Renal cortex interstitium (tissue), 11 donors: Measurements from ENCODE around the gene MCAT. TPM values are rescaled to one million over a fixed set of nuclear protein-coding genes. Genes with fewer than 3 reads are reported as not detected.

ENCODE experiments used
- DNase-seq, 11 donors: peaks; one replicate each; pipeline ENCODE4 v3.0.0-alpha.2; 2013; ENCODE audit warnings: low read depth in 9 of 11, low spot score in 4 of 11; ENCODE audit errors: extremely low read depth in 1 of 11
- polyA plus RNA-seq, 3 donors: library from polyadenylated mRNA; unstranded; fragments of 120-200 nt; gene quantifications; one replicate each; pipeline ENCODE4 v1.2.1, GENCODE V29; 2013; ENCODE audit not compliant: insufficient read length in 3 of 3

Gene MCAT
- polyA plus RNA-seq, 3 donors: 16.6 to 25.0 (median 23.4) TPM

DNA sequence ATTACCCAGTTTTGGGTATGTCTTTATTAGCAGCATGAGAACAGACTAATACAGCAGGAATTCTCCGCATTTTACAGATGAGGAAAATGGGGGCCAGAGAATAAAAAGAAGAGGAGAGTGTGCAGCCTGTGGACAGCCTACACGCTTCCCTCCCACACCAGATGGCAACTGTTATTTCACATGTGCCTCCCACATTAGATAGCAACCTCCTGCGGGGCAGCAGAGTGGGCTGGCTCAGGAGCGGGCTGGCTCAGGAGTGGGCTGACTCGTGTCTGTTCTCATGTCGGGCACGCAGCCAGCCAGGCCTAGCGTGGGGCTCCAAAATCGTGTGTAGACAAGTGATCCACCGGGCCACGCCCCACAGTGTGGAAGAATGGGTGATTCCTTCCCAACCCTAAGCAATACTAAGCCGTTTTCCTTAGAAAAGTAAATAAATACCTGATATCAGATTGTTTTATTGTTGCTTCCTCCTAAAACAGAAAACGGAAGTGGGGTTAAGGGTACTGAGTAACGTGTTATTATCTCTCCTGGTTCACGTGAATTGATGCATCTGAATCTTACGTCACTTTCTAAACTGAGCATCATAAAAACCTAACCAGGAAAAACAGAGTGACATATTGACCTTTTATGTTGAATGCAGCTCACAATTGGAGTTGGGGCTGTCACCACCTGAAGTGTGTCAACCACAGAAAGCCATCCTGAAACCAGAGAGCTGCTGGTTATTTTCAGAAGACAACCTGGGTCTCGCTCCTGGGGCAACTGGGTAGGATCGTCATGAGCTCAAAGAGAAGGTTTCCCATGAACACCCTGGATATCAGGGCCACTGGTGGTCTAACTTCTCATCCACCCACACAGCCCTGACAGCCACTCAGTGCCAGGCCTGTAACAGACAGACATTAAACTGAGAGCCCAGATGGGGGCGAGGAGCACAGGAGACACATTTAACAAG lies 57.3 kb downstream of the MCAT start:
- DNase-seq: no peak

Other genes starting within 250 kb of the MCAT start
- 10 to 100 TPM; 62.5 to 72.4 (median 69.1) TPM for gene PACSIN2, start 128.2 kb downstream of the MCAT start, polyA plus RNA-seq
- gene TTLL1, start 54.0 kb downstream of the MCAT start, polyA plus RNA-seq: 10 to 100 TPM; 16.3 to 20.6 (median 19.3) TPM
- gene BIK, start 32.6 kb downstream of the MCAT start, polyA plus RNA-seq: 1 to 10 TPM in 2 of 3 donors, under 1 TPM in 1; 0.61 to 1.4 (median 1.2) TPM
- gene TSPO, start 8.2 kb upstream of the MCAT start, polyA plus RNA-seq: 10 to 100 TPM; 12.2 to 29.4 (median 23.1) TPM
- gene TTLL12, start 43.7 kb upstream of the MCAT start, polyA plus RNA-seq: 10 to 100 TPM; 19.7 to 32.3 (median 32.3) TPM
- gene SCUBE1, start 200.0 kb upstream of the MCAT start, polyA plus RNA-seq: 10 to 100 TPM in 2 of 3 donors, 1 to 10 TPM in 1; 8.7 to 11.6 (median 10.9) TPM